GM12878 (cell line): Measurements from ENCODE around the gene DNAJB4. TPM values are rescaled to one million over a fixed set of nuclear protein-coding genes. Genes with fewer than 3 reads are reported as not detected.

Experiments
- ATAC-seq: fragments of 200-7000 bp; cut with Tn5 transposase; 3 replicates; pipeline ENCODE4 v1.9.1; 2020; ENCODE audit warnings: mild to moderate bottlenecking, moderate library complexity
- BruUV-seq: library from RNA; stranded (reverse); fragments of 400-500 nt; replicated peaks from 2 replicates; lab custom pipeline; 2021; lab: Mats Ljungman, UMichigan
- CTCF ChIA-PET: fragments of 300-600 bp; sonication (Branson Sonifier 250); formaldehyde crosslinking; extraction: SDS; loops from one replicate; lab custom pipeline; 2021; ENCODE audit warnings: inconsistent platforms; lab: Yijun Ruan, JAX
- POLR2A ChIA-PET: fragments of 350-600 bp; formaldehyde crosslinking; extraction: SDS; loops from one replicate; lab custom pipeline; 2021; ENCODE audit warnings: inconsistent platforms; lab: Charles Lee
- RAD21 ChIA-PET: fragments of 300-600 bp; sonication (Branson Sonifier 250); formaldehyde crosslinking; loops from one replicate; lab custom pipeline; 2023; ENCODE audit warnings: antibody characterized with exemption; ENCODE audit not compliant: unreplicated experiment; lab: Charles Lee
- SMC1A ChIA-PET: fragments of 300-600 bp; sonication (Branson Sonifier 250); formaldehyde crosslinking; loops from one replicate; lab custom pipeline; 2023; ENCODE audit not compliant: unreplicated experiment, uncharacterized antibody; lab: Charles Lee
- DNase-seq: peaks from one replicate; pipeline ENCODE4 v3.0.0-alpha.2; 2011; ENCODE audit warnings: low read depth, low spot score
- FAIRE-seq: peaks from 3 replicates; lab custom pipeline; 2011; peaks lifted over from hg19 to GRCh38; lab: Jason Lieb, UNC
- H2AFZ ChIP-seq: 2 replicates; pipeline ENCODE4 v1.6.0; 2011; ENCODE audit warnings: low read depth, low read length, control low read depth; ENCODE audit not compliant: control insufficient read depth
- H3K27ac ChIP-seq: 2 replicates; pipeline ENCODE4 v1.5.1; 2011; ENCODE audit warnings: control low read depth; ENCODE audit not compliant: control insufficient read depth, insufficient read depth
- H3K27me3 ChIP-seq, 2 experiments: replicated peaks in 1 of 2; 2 replicates each; pipeline versions ENCODE4 v1.6.0 to v1.6.1; 2011; ENCODE audit warnings: low read length in 1 of 2; ENCODE audit not compliant: control insufficient read depth in 2 of 2, insufficient read depth in 2 of 2
- H3K36me3 ChIP-seq, 2 experiments: 2 replicates each; pipeline ENCODE4 v1.5.1; 2011; ENCODE audit warnings: low read length in 1 of 2; ENCODE audit not compliant: control insufficient read depth in 2 of 2, insufficient read depth in 2 of 2
- H3K4me1 ChIP-seq: 2 replicates; pipeline ENCODE4 v1.6.1; 2011; ENCODE audit warnings: mild to moderate bottlenecking, low read length, moderate library complexity, mixed read lengths; ENCODE audit not compliant: control insufficient read depth, insufficient read depth
- H3K4me2 ChIP-seq: 2 replicates; pipeline ENCODE4 v1.6.0; 2011; ENCODE audit warnings: control low read depth; ENCODE audit not compliant: control insufficient read depth, insufficient read depth
- H3K4me3 ChIP-seq: fragments of 200-600 bp; sonication (generic); 2 replicates; pipeline ENCODE4 v1.5.1; 2016
- H3K79me2 ChIP-seq: 2 replicates; pipeline ENCODE4 v1.6.0; 2011; ENCODE audit warnings: low read length; ENCODE audit not compliant: control insufficient read depth, insufficient read depth
- H3K9ac ChIP-seq: 2 replicates; pipeline ENCODE4 v1.8.0; 2011; ENCODE audit warnings: low read length, control low read depth, mixed read lengths; ENCODE audit not compliant: control insufficient read depth, insufficient read depth
- H3K9me3 ChIP-seq: replicated peaks from 3 replicates; pipeline ENCODE4 v1.5.1; 2011; ENCODE audit warnings: mild to moderate bottlenecking, low read length; ENCODE audit not compliant: control insufficient read depth, insufficient read depth
- H4K20me1 ChIP-seq: 2 replicates; pipeline ENCODE4 v1.6.0; 2011; ENCODE audit not compliant: control insufficient read depth, insufficient read depth
- BMI1 ChIP-seq: fragments of 450-650 bp; IDR thresholded peaks from 2 replicates; pipeline ENCODE4 v1.6.1; 2016; ENCODE audit warnings: mild to moderate bottlenecking, moderate library complexity, borderline replicate concordance
- KLF5 ChIP-seq: fragments of 450-650 bp; IDR thresholded peaks from 2 replicates; pipeline ENCODE4 v1.6.1; 2014; ENCODE audit warnings: mild to moderate bottlenecking; ENCODE audit not compliant: partially characterized antibody
- NFYB ChIP-seq: IDR thresholded peaks from 2 replicates; pipeline ENCODE4 v1.6.1; 2011; ENCODE audit warnings: low read depth, mild to moderate bottlenecking, low read length, improper control_type of control experiment, moderate library complexity; ENCODE audit not compliant: insufficient read depth
- PAX5 ChIP-seq: IDR thresholded peaks from 2 replicates; pipeline ENCODE4 v1.6.1; 2011; ENCODE audit warnings: low read depth, low read length, borderline replicate concordance
- RBBP5 ChIP-seq: fragments of 200-600 bp; sonication (generic); conservative IDR thresholded peaks from 2 replicates; pipeline ENCODE4 v1.6.1; 2016
- RFX5 ChIP-seq: IDR thresholded peaks from 2 replicates; pipeline ENCODE4 v1.6.1; 2011; ENCODE audit warnings: low read depth, low read length, improper control_type of control experiment
- TCF12 ChIP-seq: IDR thresholded peaks from 2 replicates; pipeline ENCODE4 v1.6.1; 2011; ENCODE audit warnings: low read depth, mild to moderate bottlenecking, low read length
- TCF7 ChIP-seq: IDR thresholded peaks from 2 replicates; pipeline ENCODE4 v1.6.1; 2014; ENCODE audit warnings: antibody characterized with exemption, borderline replicate concordance
- ZNF622 ChIP-seq: fragments of 450-650 bp; IDR thresholded peaks from 2 replicates; pipeline ENCODE4 v1.6.1; 2017; ENCODE audit warnings: mild to moderate bottlenecking, inconsistent platforms
- WGBS: methylation state at CpG from one replicate; pipeline ENCODE4 v1.1.6; 2016; ENCODE audit warnings: low lambda C conversion rate; ENCODE audit not compliant: insufficient replicate concordance, insufficient coverage; ENCODE audit errors: missing lambda C conversion rate; 5-methylcytosine and 5-hydroxymethylcytosine counted together
- in situ Hi-C: fragments of 300-500 bp; cut with MboI; formaldehyde crosslinking; loops from 9 replicates; pipeline ENCODE4 v1.14.3; 2018; ENCODE audit warnings: mixed read lengths
- intact Hi-C: fragments of 100-400 bp; cut with micrococcal nuclease; formaldehyde crosslinking; loops from one replicate; pipeline ENCODE4 v1.14.2; 2022; ENCODE audit not compliant: unreplicated experiment
- polyA plus RNA-seq, 11 experiments: library from polyadenylated mRNA; depleted of rRNA in 4 of 11; unstranded in 6 of 11; stranded (reverse) in 5 of 11; fragments of >200 nt; fragmentation: Nextera tagmentation in 4 of 11; fragmentation: Illumina TruSeq in 1 of 11; extraction: Ambion mirVana in 4 of 11; extraction: Trizol in 1 of 11; gene quantifications; 1 replicate in 1 of 11; 2 replicates in 10 of 11; pipeline versions ENCODE4 v1.2.1 to v1.2.3, GENCODE V29; 2011 to 2016; ENCODE audit warnings: inconsistent platforms in 2 of 11, missing spikeins in 2 of 11, low read depth in 1 of 11
- total RNA-seq, 4 experiments: library from RNA; depleted of rRNA in 3 of 4; stranded (reverse); fragments of >200 nt in 3 of 4; fragmentation: Illumina TruSeq in 1 of 4; extraction: Trizol in 1 of 4; gene quantifications; 2 replicates each; pipeline versions ENCODE4 v1.2.1 to v1.2.3, GENCODE V29; 2013 to 2021
- TF ChIP-seq, protein P1 (sequence below): fragments of 450-650 bp; formaldehyde crosslinking; IDR thresholded peaks from 2 replicates; pipeline ENCODE4 v1.4.0; 2020; ENCODE audit warnings: mild to moderate bottlenecking, moderate library complexity
- TF ChIP-seq, protein P2 (sequence below): IDR thresholded peaks from 2 replicates; pipeline ENCODE4 v1.6.1; 2011; ENCODE audit warnings: mild to moderate bottlenecking, low read depth, low read length, moderate library complexity; ENCODE audit not compliant: insufficient replicate concordance
- TF ChIP-seq, protein P3 (sequence below): IDR thresholded peaks from 2 replicates; pipeline ENCODE4 v1.6.1; 2012; ENCODE audit warnings: low read depth, low read length, improper control_type of control experiment

Gene DNAJB4
- total and polyA plus RNA-seq, 10 of the 15 experiments (the other 5 are each of a cell fraction or from before 2014, with no cell fraction given) = 3.8 to 10.5 (median 6.6) TPM

DNA sequence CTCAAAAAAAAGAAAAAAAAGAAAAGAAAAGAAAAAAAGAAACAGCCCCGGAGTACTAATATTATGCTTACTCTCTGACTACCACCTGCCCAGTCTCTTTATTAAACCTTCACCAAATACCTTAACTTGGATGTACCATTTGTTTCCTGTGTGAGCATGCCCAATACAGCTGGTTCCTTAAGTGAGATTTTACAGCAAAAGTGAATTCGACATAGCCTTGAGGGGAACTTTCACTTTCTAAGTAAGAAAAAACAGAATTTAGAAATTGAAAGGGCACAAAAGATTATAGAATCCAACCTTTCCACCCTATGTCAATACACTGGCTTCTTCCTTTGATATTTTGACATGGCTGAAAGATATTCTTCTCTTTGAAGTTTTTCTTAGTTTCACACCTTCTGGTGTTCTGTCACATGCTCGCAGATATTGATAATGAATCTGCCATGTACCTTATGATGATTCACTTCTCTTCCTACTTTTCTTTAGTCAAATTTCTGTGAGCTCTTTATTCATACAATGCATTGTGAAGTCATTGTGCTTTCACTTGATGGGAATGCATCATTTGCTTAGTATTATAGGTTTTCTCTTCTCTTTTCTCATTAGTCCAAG, 35.8 kb downstream of the DNAJB4 start:
- no peak overlapping the region for H3K27ac ChIP-seq
- H3K4me1 ChIP-seq = peaks cover 11% of the 10 kb centered on the region
- H3K79me2 ChIP-seq = no peaks in the 10 kb centered on the region
- DNase-seq (no peak), ATAC-seq (peak; percentile 51), FAIRE-seq (no peak)
- SMC1A ChIA-PET = interaction anchor here (1.2 to 1.4 kb wide), 2 partner anchors 18 to 36 kb away, joined by 3 to 4 read pairs; partner anchors contain the start of gene DNAJB4
- POLR2A ChIA-PET = interaction anchor here (1.5 kb wide), 1 partner anchor 36 kb away, joined by 3 read pairs; the partner anchor contains the start of gene DNAJB4
- no peaks in the 10 kb centered on the region; the same call in 1 of the 2 replicates for H4K20me1 ChIP-seq
- no TSS peak for BruUV-seq
- no peaks in the 10 kb centered on the region for H3K9me3 ChIP-seq
- H3K36me3 ChIP-seq = no peaks in the 10 kb centered on the region
- H3K9ac ChIP-seq = no peak overlapping the region
- TF ChIP-seq, protein P1, sequence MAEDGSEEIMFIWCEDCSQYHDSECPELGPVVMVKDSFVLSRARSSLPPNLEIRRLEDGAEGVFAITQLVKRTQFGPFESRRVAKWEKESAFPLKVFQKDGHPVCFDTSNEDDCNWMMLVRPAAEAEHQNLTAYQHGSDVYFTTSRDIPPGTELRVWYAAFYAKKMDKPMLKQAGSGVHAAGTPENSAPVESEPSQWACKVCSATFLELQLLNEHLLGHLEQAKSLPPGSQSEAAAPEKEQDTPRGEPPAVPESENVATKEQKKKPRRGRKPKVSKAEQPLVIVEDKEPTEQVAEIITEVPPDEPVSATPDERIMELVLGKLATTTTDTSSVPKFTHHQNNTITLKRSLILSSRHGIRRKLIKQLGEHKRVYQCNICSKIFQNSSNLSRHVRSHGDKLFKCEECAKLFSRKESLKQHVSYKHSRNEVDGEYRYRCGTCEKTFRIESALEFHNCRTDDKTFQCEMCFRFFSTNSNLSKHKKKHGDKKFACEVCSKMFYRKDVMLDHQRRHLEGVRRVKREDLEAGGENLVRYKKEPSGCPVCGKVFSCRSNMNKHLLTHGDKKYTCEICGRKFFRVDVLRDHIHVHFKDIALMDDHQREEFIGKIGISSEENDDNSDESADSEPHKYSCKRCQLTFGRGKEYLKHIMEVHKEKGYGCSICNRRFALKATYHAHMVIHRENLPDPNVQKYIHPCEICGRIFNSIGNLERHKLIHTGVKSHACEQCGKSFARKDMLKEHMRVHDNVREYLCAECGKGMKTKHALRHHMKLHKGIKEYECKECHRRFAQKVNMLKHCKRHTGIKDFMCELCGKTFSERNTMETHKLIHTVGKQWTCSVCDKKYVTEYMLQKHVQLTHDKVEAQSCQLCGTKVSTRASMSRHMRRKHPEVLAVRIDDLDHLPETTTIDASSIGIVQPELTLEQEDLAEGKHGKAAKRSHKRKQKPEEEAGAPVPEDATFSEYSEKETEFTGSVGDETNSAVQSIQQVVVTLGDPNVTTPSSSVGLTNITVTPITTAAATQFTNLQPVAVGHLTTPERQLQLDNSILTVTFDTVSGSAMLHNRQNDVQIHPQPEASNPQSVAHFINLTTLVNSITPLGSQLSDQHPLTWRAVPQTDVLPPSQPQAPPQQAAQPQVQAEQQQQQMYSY (CRISPR knock-in tag) = no peak
- TF ChIP-seq TCF12 (no peak), ZNF622 (no peak), KLF5 (no peak), RBBP5 (no peak), BMI1 (no peak), TCF7 (no peak), NFYB (no peak), RFX5 (no peak), PAX5 (no peak)
- TF ChIP-seq, protein P2, sequence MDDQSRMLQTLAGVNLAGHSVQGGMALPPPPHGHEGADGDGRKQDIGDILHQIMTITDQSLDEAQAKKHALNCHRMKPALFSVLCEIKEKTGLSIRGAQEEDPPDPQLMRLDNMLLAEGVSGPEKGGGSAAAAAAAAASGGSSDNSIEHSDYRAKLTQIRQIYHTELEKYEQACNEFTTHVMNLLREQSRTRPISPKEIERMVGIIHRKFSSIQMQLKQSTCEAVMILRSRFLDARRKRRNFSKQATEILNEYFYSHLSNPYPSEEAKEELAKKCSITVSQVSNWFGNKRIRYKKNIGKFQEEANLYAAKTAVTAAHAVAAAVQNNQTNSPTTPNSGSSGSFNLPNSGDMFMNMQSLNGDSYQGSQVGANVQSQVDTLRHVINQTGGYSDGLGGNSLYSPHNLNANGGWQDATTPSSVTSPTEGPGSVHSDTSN = no peak
- TF ChIP-seq, protein P3, sequence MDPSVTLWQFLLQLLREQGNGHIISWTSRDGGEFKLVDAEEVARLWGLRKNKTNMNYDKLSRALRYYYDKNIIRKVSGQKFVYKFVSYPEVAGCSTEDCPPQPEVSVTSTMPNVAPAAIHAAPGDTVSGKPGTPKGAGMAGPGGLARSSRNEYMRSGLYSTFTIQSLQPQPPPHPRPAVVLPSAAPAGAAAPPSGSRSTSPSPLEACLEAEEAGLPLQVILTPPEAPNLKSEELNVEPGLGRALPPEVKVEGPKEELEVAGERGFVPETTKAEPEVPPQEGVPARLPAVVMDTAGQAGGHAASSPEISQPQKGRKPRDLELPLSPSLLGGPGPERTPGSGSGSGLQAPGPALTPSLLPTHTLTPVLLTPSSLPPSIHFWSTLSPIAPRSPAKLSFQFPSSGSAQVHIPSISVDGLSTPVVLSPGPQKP = no peak
- H3K4me2 ChIP-seq = 0 out of 2 replicates have a peak overlapping the region, but pooled peaks have one; percentile 50
- CTCF ChIA-PET = interaction anchor here (1.1 kb wide), 1 partner anchor 73 kb away, joined by 3 read pairs; no protein-coding TSS in a partner anchor
- peak overlapping the region; percentile 37 for H2AFZ ChIP-seq
- H3K27me3 ChIP-seq = peaks cover 2 to 5% of the 10 kb centered on the region in 2 experiments; a peak in 3 of 4 replicates
- in situ Hi-C loops (no loop called here), intact Hi-C loops (no loop called here)
- 50% methylated on average over 3 of the region's 3 CpGs for WGBS
- no peak overlapping the region for H3K4me3 ChIP-seq
- RAD21 ChIA-PET = interaction anchor here (0.6 to 1.1 kb wide), 2 partner anchors 36 to 40 kb away, joined by 3 to 4 read pairs; partner anchors contain the start of gene DNAJB4
